GM12865 (cell line): Measurements from ENCODE around the gene SPECC1.

Source experiments
- DNase-seq: peaks from one replicate; pipeline ENCODE4 v3.0.0; 2010; ENCODE audit warnings: low read depth
- H3K4me3 ChIP-seq: 2 replicates; pipeline ENCODE4 v1.5.1; 2011; ENCODE audit warnings: mild to moderate bottlenecking, low read depth, low read length, control low read depth
- TF ChIP-seq, protein P1 (sequence below): IDR thresholded peaks from 2 replicates; pipeline ENCODE4 v1.5.1; 2011; ENCODE audit warnings: low read length, control low read depth, low read depth, inconsistent platforms; ENCODE audit not compliant: insufficient read depth; ENCODE audit errors: missing control alignments

SPECC1 gene

DNA sequence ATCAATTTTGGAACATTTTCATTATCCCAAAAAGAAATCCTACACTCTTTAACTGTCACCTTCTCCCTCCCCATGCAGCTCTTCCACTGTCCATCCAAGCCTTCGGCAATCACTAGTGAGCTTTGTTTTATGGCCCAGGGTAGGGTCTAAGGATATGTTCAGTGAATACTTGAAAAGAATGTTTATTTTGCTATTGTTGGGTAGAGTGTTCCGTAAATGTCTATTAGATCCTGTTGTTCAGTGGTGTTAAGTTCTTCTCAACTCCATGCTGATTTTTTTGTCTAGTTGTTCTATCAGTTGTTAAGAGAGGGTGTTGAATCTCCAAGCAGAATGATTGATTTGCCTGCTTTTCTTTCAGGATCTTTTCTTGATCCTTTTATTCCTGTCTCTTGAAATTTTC, 29.9 kb downstream of the SPECC1 start:
- no peak for DNase-seq
- no peak overlapping the region for H3K4me3 ChIP-seq
- TF ChIP-seq, protein P1, sequence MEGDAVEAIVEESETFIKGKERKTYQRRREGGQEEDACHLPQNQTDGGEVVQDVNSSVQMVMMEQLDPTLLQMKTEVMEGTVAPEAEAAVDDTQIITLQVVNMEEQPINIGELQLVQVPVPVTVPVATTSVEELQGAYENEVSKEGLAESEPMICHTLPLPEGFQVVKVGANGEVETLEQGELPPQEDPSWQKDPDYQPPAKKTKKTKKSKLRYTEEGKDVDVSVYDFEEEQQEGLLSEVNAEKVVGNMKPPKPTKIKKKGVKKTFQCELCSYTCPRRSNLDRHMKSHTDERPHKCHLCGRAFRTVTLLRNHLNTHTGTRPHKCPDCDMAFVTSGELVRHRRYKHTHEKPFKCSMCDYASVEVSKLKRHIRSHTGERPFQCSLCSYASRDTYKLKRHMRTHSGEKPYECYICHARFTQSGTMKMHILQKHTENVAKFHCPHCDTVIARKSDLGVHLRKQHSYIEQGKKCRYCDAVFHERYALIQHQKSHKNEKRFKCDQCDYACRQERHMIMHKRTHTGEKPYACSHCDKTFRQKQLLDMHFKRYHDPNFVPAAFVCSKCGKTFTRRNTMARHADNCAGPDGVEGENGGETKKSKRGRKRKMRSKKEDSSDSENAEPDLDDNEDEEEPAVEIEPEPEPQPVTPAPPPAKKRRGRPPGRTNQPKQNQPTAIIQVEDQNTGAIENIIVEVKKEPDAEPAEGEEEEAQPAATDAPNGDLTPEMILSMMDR: no peak

DNA sequence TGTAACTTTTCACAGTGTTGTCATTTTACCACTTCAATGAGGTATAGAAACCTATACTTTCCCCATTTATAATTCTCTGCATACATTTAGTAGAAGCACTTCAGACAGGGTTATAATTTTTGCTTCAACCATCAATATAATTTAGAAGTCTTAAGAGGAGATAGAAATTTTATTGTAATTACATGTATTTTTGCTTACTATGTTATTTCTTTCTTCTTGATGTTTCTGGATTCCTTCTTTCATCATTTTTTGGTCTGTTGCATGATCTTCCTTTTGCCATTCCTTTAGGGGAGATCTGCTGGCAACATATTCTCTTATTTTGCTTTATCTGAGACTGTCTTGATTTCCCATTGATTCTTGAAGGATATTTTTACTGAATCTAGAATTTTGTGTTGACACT, 31.1 kb downstream of the SPECC1 start:
- H3K4me3 ChIP-seq: no peak overlapping the region
- TF ChIP-seq, protein P1: no peak
- no peak for DNase-seq

- no peak overlapping the region for H3K4me3 ChIP-seq
- TF ChIP-seq, protein P1: no peak
Measured at GRCh38 chr17:20043021-20043420, 33.9 kb downstream of the SPECC1 start.

GRCh38 chr17:20045476-20045875, 36.3 kb downstream of the SPECC1 start:
- TF ChIP-seq, protein P1: no peak
- H3K4me3 ChIP-seq: no peak overlapping the region
- DNase-seq: no peak

More at GRCh38 chr17:20043021-20043420, 33.9 kb downstream of the SPECC1 start:
- DNase-seq: no peak

- TF ChIP-seq, protein P1: no peak
- H3K4me3 ChIP-seq: no peak overlapping the region
- DNase-seq: no peak
Measured at GRCh38 chr17:20046629-20047028, 37.5 kb downstream of the SPECC1 start.

GRCh38 chr17:20051624-20052023, 42.5 kb downstream of the SPECC1 start:
- DNase-seq: no peak
- TF ChIP-seq, protein P1: no peak
- no peak overlapping the region for H3K4me3 ChIP-seq

- TF ChIP-seq, protein P1: no peak
- no peak for DNase-seq
Measured at GRCh38 chr17:20053361-20053964, 44.3 kb downstream of the SPECC1 start.

More at GRCh38 chr17:20053361-20053964, 44.3 kb downstream of the SPECC1 start:
- no peak overlapping the region for H3K4me3 ChIP-seq
